NCI-H2227 (cell line): ENCODE results near the gene MAMLD1.

Source experiments
- DNase-seq: peaks from one replicate; lab custom pipeline; 2025; ENCODE audit not compliant: unreplicated experiment; lab: John Stamatoyannopoulos, UW

MAMLD1 gene

GRCh38 chrX:150489359-150490015, 126.4 kb downstream of the MAMLD1 start:
- no peak for DNase-seq

GRCh38 chrX:150495496-150495895, 132.4 kb downstream of the MAMLD1 start:
- DNase-seq, result no peak

GRCh38 chrX:150499240-150499639, 136.1 kb downstream of the MAMLD1 start:
- no peak for DNase-seq

DNA sequence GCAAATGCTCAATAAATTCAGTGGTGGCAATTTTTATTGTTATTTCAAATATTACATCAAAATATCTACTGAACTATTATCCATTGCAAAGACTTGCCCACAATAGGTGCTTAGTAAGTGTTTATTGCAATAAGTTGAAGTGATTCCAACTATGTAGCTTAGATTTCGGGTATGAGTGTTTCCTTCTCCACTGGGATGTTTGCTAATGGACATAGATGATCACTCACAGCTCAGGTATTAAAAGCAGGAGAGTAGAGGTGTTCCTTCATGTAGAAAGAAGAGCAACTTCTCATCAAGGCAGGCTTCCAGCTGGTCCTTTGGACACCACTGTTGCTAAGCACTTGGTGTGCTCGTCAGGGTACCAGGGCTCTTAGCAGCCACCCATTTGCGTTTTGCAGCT, 139.0 kb downstream of the MAMLD1 start:
- no peak for DNase-seq

DNA sequence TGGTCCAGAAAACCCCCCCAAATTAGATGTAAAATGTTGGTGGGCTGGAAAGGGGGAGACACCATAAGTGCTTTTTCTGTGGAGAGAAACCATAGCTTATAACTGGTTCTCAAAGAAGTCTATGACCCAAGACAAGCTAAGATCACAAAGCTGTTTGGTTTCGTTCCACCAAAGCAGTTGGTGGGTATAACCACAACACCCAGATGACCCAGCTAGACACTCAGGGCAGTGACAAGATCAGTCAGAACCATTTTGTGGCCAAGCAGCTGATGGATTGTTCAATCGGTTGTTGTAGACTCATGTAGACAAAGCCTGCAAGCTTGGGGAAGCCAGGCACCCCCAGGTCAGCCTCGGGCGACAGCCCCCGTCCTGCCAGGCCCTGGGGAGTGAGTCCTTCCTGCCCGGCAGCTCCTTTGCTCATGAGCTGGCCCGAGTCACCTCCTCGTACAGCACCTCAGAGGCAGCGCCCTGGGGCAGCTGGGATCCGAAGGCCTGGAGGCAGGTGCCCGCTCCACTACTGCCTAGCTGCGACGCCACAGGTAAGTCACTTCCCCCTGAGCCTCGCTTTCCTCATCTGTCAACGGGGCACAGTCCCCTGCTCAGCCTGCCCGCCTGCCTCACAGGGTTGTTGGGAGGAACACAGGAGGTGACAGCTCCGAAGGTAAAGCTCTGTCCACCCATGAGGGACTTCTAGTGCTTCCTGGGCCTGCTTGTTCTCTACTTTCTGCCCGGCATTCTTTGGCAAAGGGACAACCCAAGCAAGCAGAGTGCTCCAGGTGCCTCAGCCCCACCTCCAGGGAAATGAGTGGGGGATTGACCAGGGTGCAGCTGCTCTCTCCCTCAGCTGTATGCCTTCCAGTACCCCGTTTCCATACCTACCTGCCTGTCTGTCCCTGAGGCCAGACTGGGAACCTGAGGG, 140.1 kb downstream of the MAMLD1 start:
- DNase-seq, result no peak

GRCh38 chrX:150503898-150504219, 140.7 kb downstream of the MAMLD1 start:
- DNase-seq, result no peak

DNA sequence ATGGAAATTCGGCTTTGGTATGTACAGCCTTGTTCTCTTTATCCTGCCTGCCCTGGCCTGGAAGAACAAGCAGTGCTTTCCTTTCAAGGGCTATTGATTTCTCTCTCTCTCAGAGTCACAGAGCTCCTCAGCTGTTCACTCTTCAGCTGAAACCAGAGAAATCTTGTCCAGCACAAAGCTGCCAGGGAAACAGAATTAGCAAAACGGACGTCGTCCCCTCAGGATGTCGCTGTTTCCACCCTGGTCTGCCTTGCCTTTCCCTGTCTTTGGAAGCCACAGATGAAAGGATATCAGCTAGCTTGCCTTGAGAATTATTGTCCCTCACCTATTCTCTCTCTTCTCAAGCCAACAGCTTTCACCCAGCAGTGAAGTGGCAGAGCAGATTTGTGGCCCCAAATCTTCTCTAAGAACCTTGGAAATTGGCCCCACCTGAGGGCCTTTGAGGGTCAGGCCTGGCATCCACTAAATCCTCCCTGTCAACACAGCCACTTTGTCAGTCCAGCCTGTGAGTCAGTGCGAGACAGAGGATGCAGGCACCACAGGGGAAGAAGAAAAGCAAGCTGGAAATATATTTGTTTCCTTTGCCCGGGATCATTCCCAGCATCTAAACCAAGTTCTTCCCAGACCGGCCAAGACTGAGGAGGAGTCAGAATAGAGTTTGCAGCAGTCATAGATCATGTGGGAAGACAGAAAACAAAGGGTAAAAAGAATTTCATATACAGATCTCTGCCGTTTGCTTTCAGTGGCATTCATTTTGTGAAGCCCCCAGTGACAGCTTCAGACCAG, 141.5 kb downstream of the MAMLD1 start:
- no peak for DNase-seq

DNA sequence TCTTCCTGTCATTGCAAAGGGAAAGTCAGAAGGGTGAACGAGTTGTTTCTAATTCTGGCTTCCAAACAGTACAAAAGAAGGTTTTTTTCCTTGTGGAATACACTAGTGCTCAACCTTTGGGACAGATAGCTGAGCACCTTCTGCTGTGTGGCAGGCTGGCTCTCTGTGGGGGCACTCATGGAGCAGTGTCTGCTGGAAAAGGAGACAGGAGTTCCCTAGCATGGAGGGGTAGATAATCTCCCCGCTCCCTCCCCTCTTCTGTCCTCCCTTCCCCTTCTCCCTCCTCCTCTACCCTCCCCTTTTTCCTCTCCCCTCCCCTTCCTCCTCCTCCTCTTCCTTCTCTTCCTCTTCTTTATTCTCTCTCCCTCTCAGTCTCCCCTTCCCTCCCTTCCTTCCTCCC, 142.9 kb downstream of the MAMLD1 start:
- DNase-seq, result no peak

DNA sequence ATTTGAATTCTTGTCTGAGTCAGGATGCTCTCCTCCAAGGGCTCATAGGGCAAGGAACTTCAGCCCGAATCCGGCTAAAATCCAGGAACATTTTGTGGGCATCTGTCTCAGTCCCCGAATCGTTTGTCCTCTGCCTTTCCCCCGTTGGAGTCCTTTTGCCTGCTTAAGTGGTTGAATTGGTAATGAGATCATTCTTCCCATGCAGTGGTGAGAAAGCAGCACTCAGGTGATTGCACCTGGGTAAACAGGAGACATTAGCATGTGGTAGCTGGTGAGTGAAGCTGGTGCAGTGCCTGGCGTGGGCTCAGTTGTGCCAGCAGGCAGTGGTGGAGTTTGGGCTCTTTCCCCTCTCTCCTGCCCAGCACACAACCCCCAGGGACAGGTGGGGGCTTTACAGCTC, 143.4 kb downstream of the MAMLD1 start:
- DNase-seq, result no peak

DNA sequence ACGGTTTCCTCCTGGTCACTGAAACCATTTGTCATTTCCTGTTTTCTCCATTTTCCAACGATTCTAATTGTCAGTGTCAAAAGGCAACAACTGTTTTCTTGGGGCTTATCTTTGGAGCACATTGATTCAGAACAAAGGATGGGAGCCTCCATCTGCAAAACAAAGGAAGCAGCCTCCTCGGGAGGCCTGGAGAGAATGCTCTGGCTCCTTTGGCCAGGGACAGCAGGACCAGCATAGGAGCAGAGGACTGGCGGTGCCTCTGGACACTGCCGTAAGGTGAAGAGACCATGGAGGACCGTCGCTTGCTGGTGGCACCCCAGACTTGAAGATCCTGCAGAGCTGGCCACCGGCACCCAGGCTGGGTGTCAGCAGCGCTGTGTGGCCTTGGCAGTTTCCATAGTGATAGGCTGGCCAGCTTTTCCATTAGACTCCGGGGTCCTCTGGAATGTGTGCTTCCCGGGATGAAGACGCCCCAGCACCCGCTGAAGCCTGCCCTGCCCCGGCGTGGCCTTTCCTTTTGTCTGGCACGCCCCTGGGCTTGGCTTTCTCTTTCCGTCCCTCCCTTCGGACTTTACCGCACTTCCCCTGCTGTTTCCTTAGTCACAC, 144.2 kb downstream of the MAMLD1 start:
- DNase-seq, result no peak

GRCh38 chrX:150508018-150508417, 144.9 kb downstream of the MAMLD1 start:
- no peak for DNase-seq

DNA sequence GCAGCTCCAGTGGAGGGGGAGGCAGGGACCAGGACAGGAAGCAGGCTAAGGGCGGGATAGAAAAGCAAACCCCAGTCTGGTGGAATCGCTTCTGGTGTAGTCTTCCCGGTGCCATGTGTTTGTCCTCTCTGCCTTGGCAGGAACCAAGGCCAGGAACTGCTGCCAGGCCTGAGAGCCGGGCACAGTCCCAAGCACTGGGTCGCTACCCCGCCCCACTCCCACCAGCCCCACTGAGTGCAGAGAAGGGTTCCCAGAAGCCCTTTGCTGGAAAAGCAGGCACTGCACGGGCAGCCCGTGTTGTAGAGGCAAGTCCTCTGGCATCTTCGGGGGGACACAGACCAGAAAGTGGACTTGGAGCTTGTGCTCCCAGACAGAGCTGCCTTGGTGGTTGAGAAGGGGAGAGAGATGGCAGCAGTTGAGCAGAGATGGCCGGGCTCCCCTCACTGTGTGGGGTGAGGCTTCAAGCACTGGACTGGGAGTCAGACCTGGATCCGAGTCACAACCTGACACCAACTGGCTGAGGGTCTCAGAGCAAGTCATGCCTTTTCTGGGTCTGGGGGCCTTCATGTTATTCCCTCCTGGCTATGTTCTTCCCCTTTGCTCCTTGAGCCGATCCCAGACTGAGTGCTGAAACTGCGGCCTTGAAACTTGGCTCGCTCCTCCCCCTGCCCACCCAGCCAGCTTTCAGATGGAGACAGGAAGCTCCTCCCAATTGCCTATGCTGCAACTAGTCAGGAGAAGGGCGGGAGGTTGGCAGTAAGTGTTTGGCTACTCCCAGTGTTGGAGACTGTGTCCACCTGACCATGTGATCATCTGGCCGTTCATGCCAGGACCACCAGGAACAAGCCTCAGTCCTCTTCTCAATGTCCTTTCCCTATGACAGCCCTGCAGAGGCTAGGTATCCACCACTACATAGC, 145.6 kb downstream of the MAMLD1 start:
- DNase-seq, result no peak

DNA sequence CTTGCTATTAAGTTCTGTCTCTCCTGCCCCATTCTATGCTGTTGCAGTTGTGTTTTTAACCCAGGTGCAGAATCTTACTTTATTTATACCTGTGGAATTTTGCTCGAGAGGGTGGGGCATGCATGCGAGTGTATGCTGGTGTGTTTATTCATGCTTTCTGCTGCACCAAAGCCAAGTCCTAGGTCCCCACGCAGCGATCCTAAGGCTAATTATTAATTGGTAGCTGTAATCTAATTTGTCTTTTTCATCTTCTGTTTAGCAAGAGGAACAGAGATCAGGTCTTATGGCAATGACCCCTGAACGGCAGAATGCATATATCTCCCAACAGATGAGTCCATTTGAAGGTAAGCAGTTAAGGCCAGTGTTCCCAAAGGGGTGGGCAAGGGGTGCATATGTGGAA, 146.6 kb downstream of the MAMLD1 start:
- DNase-seq, result no peak

- no peak for DNase-seq
These were observed 149.4 kb downstream of the MAMLD1 start for GRCh38 chrX:150512461-150512901.

DNA sequence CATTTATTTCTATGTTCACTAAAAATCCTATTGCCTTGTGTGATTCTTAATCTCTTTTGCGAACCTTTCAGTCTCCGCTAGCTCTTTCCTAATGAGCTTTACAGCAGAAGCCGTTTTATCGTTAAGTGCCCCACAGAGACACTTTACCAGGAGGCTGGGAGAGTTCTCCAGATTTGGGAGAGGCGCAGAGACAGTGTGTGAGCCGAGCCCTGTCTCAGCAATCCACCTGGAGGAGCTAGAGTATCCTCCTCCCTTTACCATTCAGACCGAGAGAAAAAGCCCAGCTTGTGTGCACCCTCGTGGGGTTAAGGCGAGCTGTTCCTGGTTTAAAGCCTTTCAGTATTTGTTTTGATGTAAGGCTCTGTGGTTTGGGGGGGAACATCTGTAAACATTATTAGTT, 150.4 kb downstream of the MAMLD1 start:
- no peak for DNase-seq

GRCh38 chrX:150514462-150514861, 151.3 kb downstream of the MAMLD1 start:
- DNase-seq, result no peak

- DNase-seq, result no peak
These were observed 152.7 kb downstream of the MAMLD1 start for GRCh38 chrX:150515801-150516200.

GRCh38 chrX:150517303-150517910, 154.3 kb downstream of the MAMLD1 start:
- no peak for DNase-seq

DNA sequence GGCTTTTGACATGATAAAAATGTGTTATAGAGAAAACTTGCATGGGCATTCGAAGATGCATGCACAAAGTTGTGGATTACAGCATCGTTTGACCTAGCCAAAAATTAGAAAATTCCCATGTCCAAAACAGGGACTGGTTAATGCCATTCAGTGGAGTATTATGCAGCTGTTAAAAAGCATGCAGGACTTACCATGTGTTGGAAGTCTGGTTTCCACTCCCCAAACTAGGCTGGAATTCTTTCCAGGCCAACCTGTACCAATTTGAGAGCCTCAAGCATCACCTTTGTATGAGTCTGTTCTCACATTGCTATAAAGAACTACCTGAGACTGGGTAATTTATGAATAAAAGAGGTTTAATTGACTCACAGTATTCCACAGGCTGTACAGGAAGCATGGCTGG, 159.4 kb downstream of the MAMLD1 start:
- DNase-seq, result no peak
